ENCODE data around the gene LRRC75A.
"Not testable (repeated sequence)": the region's sequence is repeated elsewhere in the genome, so short reads cannot be mapped to it uniquely, and the experiment has no call there.

LRRC75A gene

DNA sequence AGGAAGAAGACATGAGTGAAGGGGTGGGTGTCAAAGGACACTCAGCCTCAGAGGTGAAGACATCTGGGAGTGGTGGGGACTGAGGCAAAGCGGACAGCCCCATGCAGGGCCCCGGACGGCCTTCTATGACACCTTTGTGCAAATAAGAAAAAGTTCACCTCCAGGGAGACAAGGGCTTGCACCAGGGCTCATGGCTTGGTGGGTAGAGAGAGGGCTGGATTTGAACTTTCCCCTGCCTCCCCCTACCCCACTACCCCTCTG is 30.5 kb downstream of the LRRC75A start:
- TF ChIP-seq ZFX (IDR thresholded peaks at IDR 0.05; ENCODE audit: borderline replicate concordance), result no peak
- H3K27ac ChIP-seq, result no peak overlapping the region

GRCh38 chr17:16460796-16461605 is 31.0 kb downstream of the LRRC75A start:
- no peak for TF ChIP-seq ZFX (IDR thresholded peaks at IDR 0.05; ENCODE audit: borderline replicate concordance)
- TF ChIP-seq CTCF (IDR thresholded peaks at IDR 0.05), result no peak
- H3K27ac ChIP-seq, result no peak overlapping the region

- TF ChIP-seq CTCF (IDR thresholded peaks at IDR 0.05) (no peak), ZFX (IDR thresholded peaks at IDR 0.05; ENCODE audit: borderline replicate concordance) (no peak)
Measured at GRCh38 chr17:16459855-16460550, 32.0 kb downstream of the LRRC75A start.

GRCh38 chr17:16459271-16459670 is 32.7 kb downstream of the LRRC75A start:
- TF ChIP-seq CTCF (IDR thresholded peaks at IDR 0.05) (no peak), ZFX (IDR thresholded peaks at IDR 0.05; ENCODE audit: borderline replicate concordance) (no peak)
- 0 out of 2 replicates have a peak overlapping the region, but pooled peaks have one; percentile 18 for H3K27ac ChIP-seq

More at GRCh38 chr17:16459855-16460550, 32.0 kb downstream of the LRRC75A start:
- no peak overlapping the region for H3K27ac ChIP-seq

DNA sequence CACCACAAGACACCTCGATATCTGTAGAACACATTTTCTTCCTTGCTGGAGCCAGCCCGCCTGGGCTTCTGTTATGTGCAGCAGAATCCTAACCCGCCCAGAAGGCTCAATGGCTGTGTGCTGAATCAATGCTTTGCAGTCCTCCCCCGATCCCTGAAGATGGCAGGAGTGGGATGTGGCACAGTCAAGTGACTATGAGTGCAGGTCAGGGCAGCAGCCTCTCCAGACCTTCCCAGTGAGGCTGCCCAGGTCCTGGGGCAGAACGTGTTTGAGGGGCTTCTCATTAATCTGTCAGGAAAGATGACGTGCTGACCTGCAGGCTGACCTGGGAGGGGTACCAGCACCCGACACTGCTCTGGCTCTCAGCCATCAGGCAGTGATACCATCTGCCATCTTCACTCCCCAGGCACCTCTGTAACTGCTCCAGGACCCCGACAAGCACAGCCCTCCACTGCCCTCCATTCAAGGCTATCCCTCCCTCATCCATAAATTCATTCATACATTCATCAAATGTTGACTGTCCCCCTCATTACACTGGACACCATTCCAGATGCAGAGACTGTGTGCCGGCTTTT is 35.2 kb downstream of the LRRC75A start:
- TF ChIP-seq CTCF (IDR thresholded peaks at IDR 0.05) (no peak), ZFX (IDR thresholded peaks at IDR 0.05; ENCODE audit: borderline replicate concordance) (no peak)
- H3K27ac ChIP-seq, result no peak overlapping the region

- no peak for TF ChIP-seq ZFX (IDR thresholded peaks at IDR 0.05; ENCODE audit: borderline replicate concordance)
- no peak for TF ChIP-seq CTCF (IDR thresholded peaks at IDR 0.05)
- no peak overlapping the region for H3K27ac ChIP-seq
Measured at GRCh38 chr17:16455997-16456741, 35.8 kb downstream of the LRRC75A start.

DNA sequence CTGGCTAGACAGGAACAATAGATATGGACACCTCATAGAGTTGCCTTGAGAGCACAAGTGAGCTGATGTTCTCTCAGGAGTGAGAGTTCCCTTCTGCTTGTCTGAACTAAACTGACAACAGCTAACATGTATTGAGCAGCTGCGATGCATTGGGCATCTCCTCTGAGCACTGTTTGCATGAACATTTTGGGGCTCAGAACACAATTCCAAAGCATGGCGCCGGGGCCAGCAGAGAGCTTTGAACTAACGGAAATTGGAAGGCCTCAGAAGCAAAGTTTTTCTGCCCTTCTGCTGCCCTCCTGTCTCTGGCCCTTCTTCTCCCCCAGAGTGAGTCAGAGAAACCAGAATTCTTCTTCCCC is 38.5 kb downstream of the LRRC75A start:
- TF ChIP-seq CTCF (IDR thresholded peaks at IDR 0.05) (peak; percentile 68), ZFX (IDR thresholded peaks at IDR 0.05; ENCODE audit: borderline replicate concordance) (no peak)
- no peak overlapping the region for H3K27ac ChIP-seq

DNA sequence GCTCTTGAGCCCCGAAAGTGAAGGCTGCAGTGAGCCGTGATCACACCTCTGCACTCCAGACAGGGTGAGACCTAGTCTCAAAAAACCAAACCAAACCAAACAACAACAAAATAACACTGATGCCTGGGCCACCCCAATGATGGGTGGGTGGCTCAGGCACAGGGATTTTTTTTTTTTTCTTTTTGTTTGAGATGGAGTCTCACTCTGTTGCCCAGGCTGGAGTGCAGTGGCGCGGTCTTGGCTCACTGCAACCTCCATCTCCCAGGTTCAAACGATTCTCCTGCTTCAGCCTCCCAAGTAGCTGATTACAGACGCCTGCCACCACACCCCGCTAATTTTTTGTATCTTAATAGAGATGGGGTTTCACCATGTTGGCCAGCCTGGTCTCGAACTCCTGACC is 39.7 kb downstream of the LRRC75A start:
- H3K27ac ChIP-seq, result not testable (repeated sequence)
